NK-92 (cell line): ENCODE data around the gene CDH15.
A peak's percentile ranks its signal among the peaks of the same experiment; 100 is the strongest.

ENCODE experiments used
- DNase-seq: peaks from one replicate; lab custom pipeline; 2025; ENCODE audit not compliant: unreplicated experiment; lab: John Stamatoyannopoulos, UW

CDH15 gene

DNA sequence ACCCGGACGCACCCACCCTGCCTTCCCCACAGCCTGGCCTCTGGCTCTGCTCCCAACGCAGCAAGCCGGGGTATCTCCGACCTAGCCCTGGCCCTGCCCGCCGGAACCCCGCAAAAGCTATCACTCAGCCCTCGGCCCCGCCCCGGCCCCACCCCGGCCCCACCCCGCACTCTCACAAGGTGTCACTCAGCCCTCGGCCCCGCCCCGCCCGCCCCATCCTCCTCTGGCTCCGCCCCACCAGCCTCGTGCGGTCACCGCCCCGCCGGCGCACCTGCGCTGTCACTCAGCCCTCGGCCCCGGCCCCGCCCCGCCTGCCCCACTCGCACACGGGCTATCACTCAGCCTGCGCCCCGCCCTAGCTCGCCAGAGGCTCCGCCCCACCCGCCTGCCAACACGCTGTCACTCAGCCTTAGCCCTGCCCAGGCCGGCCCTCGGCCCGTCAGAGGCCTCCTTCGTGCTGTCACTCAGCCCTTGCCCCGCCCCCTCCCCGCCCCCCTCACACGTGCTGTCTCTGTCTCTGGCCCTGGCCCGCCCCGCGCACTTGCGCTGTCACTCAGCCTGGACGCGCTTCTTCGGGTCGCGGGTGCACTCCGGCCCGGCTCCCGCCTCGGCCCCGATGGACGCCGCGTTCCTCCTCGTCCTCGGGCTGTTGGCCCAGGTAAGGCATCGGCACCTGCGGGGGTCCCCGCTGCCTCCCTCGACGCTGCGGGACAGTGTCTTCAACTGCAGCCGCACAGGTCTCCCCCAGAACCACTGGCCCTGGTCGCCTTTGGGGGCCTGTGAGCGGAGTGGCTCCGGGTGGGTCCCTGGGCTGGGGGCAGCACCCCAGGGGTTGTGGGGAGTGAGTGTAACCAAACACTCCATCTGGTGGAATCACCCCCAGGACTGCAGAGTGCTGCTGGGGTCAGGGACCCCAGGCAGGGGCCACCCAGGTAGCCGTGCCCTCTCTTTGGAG is at the start of gene CDH15:
Gene CDH15, plus strand, starts transcription at position 533 of the 955 bp plus-strand sequence. Its CDS starts 84 bp downstream, at position 617.
- peak; percentile 55 for DNase-seq

GRCh38 chr16:89122322-89122851 is 49.2 kb upstream of the CDH15 start:
- no peak for DNase-seq

- no peak for DNase-seq
Measured at GRCh38 chr16:89123001-89123830, 48.3 kb upstream of the CDH15 start.

DNA sequence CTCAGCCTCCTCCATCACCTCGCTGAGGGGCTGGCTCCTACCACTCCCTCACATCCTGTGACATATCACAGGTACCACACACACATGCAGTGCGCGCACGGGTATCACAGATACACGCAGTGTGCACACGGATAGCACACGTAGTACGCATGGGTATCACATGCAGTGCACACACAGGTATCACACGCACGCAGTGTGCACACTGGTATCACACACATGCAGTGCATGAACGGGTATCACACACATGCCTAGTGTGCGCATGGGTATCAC is 47.8 kb upstream of the CDH15 start:
- DNase-seq = no peak

- no peak for DNase-seq
Measured at GRCh38 chr16:89129378-89129777, 42.2 kb upstream of the CDH15 start.

GRCh38 chr16:89130448-89130847 is 41.1 kb upstream of the CDH15 start:
- DNase-seq = no peak

DNA sequence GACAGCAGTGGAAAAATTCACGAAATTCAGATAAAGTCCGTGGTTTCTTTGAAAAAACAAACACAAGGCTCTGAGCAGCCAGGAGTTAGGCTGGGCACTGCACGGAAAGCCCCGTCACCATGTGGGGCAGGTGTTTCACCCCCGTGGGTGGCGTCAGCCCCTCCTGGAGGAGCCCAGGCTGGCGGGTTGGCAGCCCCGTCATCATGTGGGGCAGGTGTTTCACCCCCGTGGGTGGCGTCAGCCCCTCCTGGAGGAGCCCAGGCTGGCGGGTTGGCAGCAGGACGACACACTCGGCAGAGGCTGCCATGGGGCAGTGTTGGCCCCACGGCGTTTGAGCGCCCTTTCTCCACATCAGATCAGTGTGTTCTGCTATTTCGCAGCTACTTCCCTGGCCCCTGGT is 39.8 kb upstream of the CDH15 start:
- DNase-seq = no peak

- DNase-seq = no peak
Measured at GRCh38 chr16:89132194-89133005, 39.1 kb upstream of the CDH15 start.

DNA sequence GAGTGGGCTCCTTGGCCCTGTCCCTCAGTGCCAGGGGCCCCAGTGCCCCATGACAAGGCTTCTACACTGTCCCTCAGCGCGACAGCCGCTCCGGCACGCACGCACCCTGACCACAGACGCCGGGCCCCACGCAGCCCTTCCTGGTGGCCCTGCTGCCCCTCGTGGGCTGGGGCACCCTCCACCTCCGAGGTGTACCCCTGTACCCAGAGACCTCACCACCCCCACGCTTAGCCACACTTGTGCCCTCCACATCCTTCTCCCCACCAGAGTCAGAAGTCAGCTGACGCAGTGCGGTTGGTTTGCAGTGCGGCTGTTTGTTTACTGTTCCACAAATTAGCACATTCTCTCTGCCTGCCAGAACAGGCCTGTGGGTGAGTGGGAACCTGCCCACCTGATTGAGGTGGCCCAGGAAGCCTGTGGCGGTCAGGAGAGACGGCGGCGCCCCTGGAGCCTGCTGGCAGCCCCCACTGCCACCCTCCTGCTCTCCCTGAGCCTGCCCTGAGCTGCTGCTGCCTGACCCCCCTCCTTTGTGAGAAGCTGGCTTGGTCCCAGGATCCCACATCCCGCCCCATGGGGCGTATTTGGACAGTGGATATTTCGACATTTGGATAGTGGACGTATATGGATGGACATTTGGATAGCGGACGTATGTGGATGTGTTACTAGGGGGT is 38.0 kb upstream of the CDH15 start:
- DNase-seq = no peak

GRCh38 chr16:89134269-89134668 is 37.3 kb upstream of the CDH15 start:
- DNase-seq = no peak

GRCh38 chr16:89135166-89135565 is 36.4 kb upstream of the CDH15 start:
- no peak for DNase-seq

GRCh38 chr16:89135971-89136765 is 35.4 kb upstream of the CDH15 start:
- no peak for DNase-seq

DNA sequence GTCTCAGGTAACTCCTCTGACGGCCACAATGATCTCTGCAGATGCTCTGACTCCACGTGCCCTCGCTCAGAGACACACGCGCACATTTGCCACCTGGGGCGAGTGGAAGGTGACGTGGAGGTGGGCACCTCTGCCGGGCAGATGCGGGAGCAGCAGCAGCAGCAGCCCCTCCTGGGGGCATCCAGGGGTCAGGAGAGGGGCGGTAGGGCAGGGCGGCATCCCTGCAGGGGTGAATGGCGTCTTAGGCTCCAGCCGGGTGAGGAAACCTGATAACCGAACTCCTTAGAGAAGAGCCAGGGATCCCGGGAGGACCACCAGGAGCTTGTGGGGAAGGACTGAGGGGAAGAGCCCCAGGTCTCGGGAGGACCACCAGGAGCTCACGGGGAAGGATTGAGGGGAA is 34.6 kb upstream of the CDH15 start:
- no peak for DNase-seq

- no peak for DNase-seq
Measured at GRCh38 chr16:89137666-89138512, 33.7 kb upstream of the CDH15 start.

DNA sequence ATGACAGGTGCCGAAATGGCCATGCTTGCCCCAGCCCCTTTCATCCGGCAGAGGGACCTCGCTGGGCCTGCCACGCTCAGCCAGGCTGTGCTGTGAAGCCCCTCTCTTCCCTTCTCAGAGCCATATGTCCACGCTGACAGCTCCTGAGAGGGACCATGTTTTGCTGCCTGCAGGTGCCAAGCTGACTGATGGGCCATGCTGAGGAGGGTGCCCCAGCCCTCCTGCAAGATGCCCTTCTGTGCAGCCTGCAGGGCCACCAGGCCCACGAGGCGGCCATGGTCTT is 33.1 kb upstream of the CDH15 start:
- DNase-seq = no peak

DNA sequence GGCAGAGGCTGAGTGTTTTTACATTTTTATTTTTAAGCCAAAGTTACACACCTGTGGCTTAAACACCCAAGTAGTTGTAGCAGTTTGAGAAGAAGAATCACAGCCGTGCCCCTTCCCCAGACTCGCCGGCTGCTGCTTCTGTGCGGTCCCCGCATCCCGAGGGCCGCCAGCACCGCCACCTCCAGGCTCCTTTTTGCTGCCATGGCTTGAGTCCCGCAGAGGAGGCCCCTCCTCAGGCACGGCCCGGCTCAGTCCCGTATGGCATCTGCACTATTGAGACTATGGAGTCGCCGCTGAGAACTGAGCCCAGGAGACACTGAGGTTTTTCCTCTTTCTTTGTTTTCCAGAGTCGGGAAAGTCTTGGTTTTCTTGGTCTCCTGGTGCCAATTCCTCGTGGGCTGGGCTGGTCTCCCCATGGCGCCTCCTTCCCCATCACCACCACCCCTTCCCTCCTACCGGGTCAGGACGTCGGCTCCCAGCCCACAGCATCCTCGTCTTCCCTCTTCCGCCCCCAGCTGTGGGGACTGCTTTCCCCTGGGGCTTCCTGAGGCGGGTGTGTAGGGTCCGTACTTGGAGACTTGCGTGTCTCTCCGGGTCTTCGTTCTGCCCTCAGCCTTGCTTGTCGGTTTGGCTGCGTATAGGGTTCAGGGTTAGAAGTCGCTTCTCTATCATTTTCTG is 32.6 kb upstream of the CDH15 start:
- DNase-seq = no peak

DNA sequence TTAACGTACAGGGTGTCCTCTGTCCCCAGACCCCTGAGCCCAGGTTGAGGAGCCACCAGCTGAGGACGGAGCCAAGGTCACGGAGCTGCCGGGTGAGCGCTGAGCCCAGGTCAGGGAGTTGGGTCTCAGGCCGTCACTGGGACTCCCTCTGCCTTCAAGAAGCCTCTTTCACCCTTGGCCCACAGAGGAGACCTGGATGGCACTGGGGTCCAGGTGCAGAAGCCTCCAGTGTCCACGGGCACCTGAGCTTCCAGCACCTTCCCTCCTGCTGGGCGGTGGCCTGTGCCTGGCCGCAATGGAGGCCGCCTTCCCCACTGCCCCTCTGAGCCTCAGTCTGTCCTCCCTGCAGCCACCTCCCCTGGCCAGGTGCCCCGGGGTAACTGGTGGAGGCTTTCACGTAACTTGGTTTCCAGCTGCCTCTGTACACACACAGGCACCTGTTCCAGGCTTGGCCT is 31.6 kb upstream of the CDH15 start:
- no peak for DNase-seq

- no peak for DNase-seq
Measured at GRCh38 chr16:89140401-89140800, 31.1 kb upstream of the CDH15 start.
